GM21367 (cell line): ENCODE results near the gene PRPF39.
"Not testable (repeated sequence)": the region's sequence is repeated elsewhere in the genome, so short reads cannot be mapped to it uniquely, and the experiment has no call there.

Source experiments
- ATAC-seq: cut with Tn5 transposase; IDR thresholded peaks from one replicate; pipeline ENCODE4 v1.9.1; 2021; ENCODE audit not compliant: unreplicated experiment

Gene PRPF39

GRCh38 chr14:45080416-45080968 is 3.4 kb upstream of the PRPF39 start:
- not testable (repeated sequence) for ATAC-seq

- not testable (repeated sequence) for ATAC-seq
These were observed 2.8 kb upstream of the PRPF39 start for GRCh38 chr14:45081096-45081495.

DNA sequence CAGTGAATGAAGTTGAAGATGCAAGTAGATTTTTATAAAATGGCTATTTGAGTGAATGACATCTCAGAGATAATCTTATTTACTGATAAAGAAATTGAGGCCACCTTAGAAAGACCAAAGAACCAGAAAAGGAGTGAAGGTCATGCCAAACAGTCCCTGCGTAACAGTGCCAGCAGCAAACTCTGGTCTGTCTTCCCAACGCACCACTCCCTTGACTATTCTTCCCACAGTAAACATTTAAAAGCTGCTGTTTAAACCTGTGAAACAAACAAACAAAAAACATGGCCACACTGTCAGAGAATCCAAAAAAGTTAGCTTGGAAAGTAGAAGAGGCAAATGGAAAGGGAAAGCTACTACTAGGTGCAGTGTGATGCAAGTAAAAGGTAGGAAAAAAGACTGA is 1.5 kb upstream of the PRPF39 start:
- no peak for ATAC-seq

DNA sequence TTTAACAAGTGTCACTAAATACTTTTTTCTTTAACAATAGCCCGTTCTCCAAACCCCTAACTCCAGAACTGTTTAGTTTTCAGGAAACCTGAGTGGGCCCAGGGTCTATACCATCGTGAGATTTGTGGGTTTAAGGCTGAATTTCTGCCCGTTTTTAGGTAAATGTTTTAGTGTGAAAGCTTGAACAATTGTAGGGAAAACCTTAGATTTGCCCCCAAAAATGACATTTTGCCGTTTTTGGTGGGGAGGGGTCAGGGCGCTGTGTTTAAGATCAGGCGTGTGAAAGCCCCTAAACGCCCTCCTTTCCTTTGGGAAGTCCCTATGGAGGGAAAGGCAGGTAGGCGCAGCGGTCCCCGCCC is 320 bp upstream of the PRPF39 start:
- peak; percentile 6 for ATAC-seq

- no peak for ATAC-seq
These were observed 1.0 kb downstream of the PRPF39 start for GRCh38 chr14:45084946-45085346.

DNA sequence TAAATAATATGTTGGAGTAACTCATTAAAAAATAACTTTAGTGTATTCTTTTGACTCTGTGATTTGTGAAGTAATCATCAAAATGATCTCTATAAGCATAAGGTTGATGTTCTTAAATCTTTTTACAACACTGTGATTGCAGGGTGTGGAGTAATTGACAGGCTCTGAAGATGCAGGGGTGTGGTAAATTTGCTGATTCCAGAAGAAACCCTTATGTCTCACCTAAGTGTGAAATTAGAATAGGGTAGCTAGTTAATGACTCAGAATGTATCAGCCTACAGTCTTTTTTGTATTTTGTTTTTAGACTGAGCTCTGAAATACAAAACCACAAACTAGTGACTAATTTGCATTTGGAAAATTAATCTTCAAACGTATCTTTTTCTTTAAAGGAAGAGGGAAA is 5.9 kb downstream of the PRPF39 start:
- peak; percentile 65 for ATAC-seq

DNA sequence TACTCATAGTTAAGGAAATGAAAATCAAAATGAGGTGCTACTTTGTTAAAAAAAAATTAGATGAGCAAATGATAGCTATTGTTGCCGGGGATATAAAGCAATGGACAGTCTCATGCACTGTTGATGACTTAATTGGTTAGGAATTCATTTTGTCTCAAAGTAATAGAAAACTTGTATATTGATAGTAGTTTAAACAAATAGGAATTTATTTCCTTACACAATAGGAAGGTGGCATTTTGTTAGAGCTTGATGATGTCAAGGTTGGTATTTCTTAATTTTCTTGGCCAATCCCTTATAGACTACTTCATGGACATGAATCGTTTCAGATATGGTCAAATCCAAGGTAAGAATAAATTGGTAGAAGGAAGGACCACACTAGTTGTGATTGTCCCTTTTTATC is 7.8 kb downstream of the PRPF39 start:
- no peak for ATAC-seq

DNA sequence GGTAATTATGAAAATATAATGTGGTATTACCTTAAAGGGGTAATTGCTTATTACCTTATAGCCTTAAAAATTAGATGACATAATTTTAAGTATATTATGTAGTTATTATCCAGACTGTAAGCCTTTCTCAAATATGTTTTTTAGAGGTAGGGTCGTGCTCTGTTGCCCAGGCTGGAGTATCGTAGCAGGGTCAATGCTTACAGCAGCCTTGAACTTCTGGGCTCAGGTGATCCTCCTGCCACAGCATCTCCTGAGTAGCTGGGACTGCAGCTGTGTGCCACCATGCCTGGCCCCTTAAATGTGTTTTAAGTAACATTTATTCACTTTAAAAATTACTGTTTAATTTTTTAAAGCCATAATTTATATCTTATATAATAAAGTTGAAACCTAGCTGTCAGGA is 10.4 kb downstream of the PRPF39 start:
- ATAC-seq, result no peak

DNA sequence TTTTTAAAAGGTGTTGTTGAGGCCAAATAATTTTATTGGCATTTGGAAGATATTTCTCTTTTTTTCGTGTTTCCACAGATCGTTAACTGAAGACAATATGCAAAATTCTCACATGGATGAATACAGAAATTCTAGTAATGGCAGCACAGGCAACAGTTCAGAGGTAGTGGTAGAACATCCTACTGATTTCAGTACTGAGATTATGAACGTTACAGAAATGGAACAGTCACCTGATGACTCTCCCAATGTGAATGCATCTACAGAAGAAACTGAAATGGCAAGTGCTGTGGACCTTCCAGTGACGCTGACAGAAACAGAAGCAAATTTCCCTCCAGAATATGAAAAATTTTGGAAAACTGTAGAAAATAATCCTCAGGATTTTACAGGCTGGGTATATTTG is 11.2 kb downstream of the PRPF39 start:
- ATAC-seq, result no peak

DNA sequence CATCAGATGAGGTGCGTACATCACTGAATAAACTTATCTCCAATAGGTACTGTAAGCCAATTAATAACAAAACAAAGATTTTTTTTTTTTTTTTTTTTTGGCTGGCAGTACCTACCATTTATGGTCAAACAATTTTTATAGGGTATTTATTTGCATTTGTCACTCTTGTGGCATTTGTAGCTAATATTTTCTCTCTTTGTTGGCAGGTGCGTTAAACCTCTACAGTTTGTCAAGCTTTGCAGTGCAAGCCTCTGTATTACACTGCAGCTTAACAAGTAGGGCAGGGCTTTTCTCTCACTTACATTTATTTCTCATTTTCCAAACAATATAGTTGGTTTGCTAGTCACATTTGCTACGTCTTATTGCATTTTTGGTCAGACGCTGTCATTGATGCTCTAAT is 12.3 kb downstream of the PRPF39 start:
- ATAC-seq, result no peak

DNA sequence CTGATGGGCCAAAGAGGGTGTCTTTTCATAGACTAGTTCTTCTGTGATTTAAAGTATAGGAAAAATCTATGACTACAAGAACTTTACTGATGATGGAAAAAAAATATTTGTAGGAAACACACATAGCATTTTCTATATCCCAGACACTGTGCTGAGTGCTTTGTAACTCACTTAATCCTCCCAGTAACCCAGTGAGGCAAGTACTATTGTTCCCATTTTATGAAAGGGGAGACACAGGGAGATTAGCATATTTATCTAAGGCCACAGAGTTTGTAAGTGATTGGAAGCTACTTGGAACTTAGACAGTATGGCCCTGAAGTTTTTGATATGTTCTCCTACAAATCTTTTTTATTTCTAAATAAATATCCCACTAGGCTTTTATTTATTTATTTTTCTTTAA is 19.9 kb downstream of the PRPF39 start:
- ATAC-seq, result no peak

- ATAC-seq, result no peak
These were observed 20.6 kb downstream of the PRPF39 start for GRCh38 chr14:45104561-45104960.

GRCh38 chr14:45112896-45113781 is 29.2 kb downstream of the PRPF39 start:
- no peak for ATAC-seq

DNA sequence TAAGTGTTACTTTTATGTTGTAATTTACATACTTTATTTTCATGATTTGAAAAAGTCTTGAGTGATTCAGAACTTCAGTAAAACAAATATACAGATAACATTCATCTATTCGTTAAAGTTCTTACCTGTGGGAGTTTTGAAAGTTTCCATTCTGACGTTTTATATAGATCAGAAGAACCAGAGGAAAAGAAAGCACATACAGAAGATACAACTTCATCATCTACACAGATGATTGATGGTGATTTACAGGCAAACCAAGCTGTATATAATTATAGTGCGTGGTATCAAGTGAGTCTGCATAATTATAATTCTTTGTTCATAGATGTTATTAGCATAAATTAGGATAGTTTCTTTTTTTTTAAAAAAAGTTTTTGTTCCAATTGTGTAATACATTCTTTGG is 30.4 kb downstream of the PRPF39 start:
- no peak for ATAC-seq

DNA sequence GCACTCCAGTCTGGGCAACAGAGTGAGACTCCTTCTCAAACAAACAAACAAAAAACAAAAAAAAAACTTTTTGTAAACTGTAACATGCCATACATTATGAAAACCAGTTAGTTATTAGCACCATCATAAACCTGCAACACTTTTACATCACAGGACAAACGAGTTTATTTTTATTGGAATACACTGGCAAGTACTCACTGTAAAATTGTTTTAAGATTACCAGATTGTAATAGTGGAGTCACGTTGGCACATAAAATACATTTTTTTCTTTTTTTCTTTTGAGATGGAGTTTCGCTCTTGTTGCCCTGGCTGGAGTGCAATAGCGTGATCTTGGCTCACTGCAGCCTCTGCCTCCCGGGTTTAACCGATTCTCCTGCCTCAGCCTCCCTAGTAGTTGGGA is 34.7 kb downstream of the PRPF39 start:
- ATAC-seq, result no peak

GRCh38 chr14:45120096-45120495 is 36.2 kb downstream of the PRPF39 start:
- ATAC-seq, result no peak

- no peak for ATAC-seq
These were observed 39.4 kb downstream of the PRPF39 start for GRCh38 chr14:45123271-45123670.

GRCh38 chr14:45125754-45126153 is 41.8 kb downstream of the PRPF39 start:
- no peak for ATAC-seq

DNA sequence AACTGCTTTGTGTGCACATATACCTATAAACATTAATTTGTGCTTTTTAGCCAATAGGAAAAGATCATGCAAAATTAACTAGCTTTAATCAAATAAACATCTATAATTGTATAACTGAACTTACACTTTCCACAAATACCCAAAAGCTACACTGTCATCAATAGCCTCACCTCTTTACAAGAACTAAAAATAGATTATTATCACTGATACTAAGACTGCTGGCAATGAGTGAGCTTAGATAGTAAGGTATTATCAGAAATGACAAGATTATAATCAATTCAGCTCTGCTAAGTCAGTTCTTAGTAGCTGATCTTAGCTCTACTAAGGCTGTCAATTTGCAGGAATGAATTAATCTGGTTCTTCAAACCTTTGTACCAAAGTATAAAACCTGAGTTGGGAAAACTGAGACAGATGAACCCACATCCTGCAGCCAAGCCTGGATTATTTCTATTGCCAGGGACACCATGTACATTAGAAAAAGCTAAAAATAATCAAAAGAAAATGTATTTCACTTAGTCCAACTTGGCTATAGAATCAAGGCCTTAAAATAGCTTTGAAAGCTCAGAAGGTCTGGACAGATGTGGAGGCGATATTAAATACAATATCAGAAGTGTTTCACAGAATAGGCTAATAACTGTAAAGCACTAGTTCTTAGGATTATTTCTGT is 45.2 kb downstream of the PRPF39 start:
- no peak for ATAC-seq

GRCh38 chr14:45133683-45134050 is 49.8 kb downstream of the PRPF39 start:
- no peak for ATAC-seq

GRCh38 chr14:45134051-45134958 is 50.4 kb downstream of the PRPF39 start, which contains the start of gene FKBP3:
Gene FKBP3 (minus strand): TSS chr14:45134481. CDS start chr14:45134456, 25 bp downstream.
- peak; percentile 92 for ATAC-seq
